Natural killer cell (primary cell): ENCODE measurements around the gene SLC44A5. TPM values are rescaled to one million over a fixed set of nuclear protein-coding genes. Genes with fewer than 3 reads are reported as not detected.

ENCODE experiments used
- ATAC-seq, 3 donors: fragments of 150-1000 bp in 2 of 3; fragments of 200-7000 bp in 1 of 3; cut with Tn5 transposase; 1 replicate in 1 of 3; 2 replicates in 2 of 3; pipeline ENCODE4 v1.10.0; 2021; ENCODE audit warnings: mild to moderate bottlenecking in 2 of 3, moderate library complexity in 2 of 3
- DNase-seq, 2 donors: peaks; one replicate each; pipeline versions ENCODE4 v3.0.0 to v3.0.0-alpha.2; 2013 to 2021; ENCODE audit warnings: mixed read lengths in 1 of 2
- H3K27ac ChIP-seq: one replicate; pipeline ENCODE4 v1.5.1; 2013; ENCODE audit warnings: mild to moderate bottlenecking, low read length
- H3K27me3 ChIP-seq: one replicate; pipeline ENCODE4 v1.6.1; 2013; ENCODE audit warnings: low read length; ENCODE audit not compliant: control insufficient read depth, insufficient read depth
- H3K36me3 ChIP-seq: one replicate; pipeline ENCODE4 v1.6.1; 2013; ENCODE audit warnings: low read length; ENCODE audit not compliant: control insufficient read depth, insufficient read depth
- H3K4me1 ChIP-seq: one replicate; pipeline ENCODE4 v1.6.1; 2013; ENCODE audit warnings: low read length; ENCODE audit not compliant: control insufficient read depth, insufficient read depth
- H3K4me3 ChIP-seq: one replicate; pipeline ENCODE4 v1.5.1; 2013; ENCODE audit warnings: low read length
- H3K9me3 ChIP-seq: one replicate; pipeline ENCODE4 v1.6.1; 2013; ENCODE audit warnings: low read length; ENCODE audit not compliant: control insufficient read depth, insufficient read depth
- H3K27ac Mint-ChIP-seq, 2 donors: one replicate each; pipeline ENCODE4 v1.8.0; 2022; ENCODE audit warnings: mild to moderate bottlenecking in 2 of 2, mixed read lengths in 2 of 2, moderate library complexity in 1 of 2
- H3K27me3 Mint-ChIP-seq, 2 donors: one replicate each; pipeline ENCODE4 v1.8.0; 2022; ENCODE audit warnings: low read depth in 2 of 2, mixed read lengths in 2 of 2
- H3K36me3 Mint-ChIP-seq: one replicate; pipeline ENCODE4 v1.8.0; 2022; ENCODE audit warnings: mixed read lengths
- H3K4me1 Mint-ChIP-seq, 2 donors: one replicate each; pipeline ENCODE4 v1.8.0; 2022; ENCODE audit warnings: mixed read lengths in 2 of 2
- H3K4me3 Mint-ChIP-seq: one replicate; pipeline ENCODE4 v1.8.0; 2022; ENCODE audit warnings: mild to moderate bottlenecking, moderate library complexity, mixed read lengths
- H3K9me3 Mint-ChIP-seq, 2 donors: one replicate each; pipeline ENCODE4 v1.8.0; 2022; ENCODE audit warnings: mixed read lengths in 2 of 2
- WGBS: methylation state at CpG from one replicate; pipeline ENCODE4 v1.1.7; 2013; ENCODE audit warnings: missing lambda C conversion rate; ENCODE audit not compliant: insufficient coverage; 5-methylcytosine and 5-hydroxymethylcytosine counted together
- intact Hi-C: fragments of 100-400 bp; cut with micrococcal nuclease; formaldehyde crosslinking; loops from one replicate; pipeline ENCODE4 v1.14.2; 2022
- total RNA-seq, 4 donors: library from RNA; stranded (reverse); fragments of 120-200 nt in 1 of 4; gene quantifications; one replicate each; pipeline versions ENCODE4 v1.2.3 to v1.2.4, GENCODE V29; 2013 to 2022
- TF ChIP-seq, protein P1 (sequence below): fragments of 200-600 bp; IDR thresholded peaks from one replicate; pipeline ENCODE4 v1.8.0; 2022; ENCODE audit warnings: antibody characterized with exemption

Gene SLC44A5
- total RNA-seq, 3 donors from 2014 or later (not counting 1 experiment from before 2014, with no cell fraction given) = 0.15 to 1.2 TPM; not detected in 1

DNA sequence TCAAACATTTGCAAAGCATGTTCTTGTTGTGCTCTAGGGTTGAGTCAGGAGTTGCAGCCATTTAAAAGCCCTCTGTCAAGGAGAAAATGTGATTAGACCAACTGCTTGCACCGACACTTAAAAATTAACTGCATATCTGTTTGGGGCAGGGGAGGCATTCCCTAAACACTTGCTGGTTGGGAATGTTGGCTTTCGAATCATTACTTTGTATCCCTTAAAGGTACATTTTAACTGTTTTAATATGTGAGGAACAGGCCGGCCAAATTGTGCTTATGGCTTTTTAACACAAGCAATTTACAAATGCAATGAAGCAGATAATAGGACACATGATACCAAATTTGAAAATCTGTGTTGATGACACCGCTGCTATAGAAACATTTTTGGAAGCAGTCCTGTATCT, 317.6 kb downstream of the SLC44A5 start:
- no peak for DNase-seq
- no peaks in the 10 kb centered on the region for H3K4me1 Mint-ChIP-seq
- H3K4me3 Mint-ChIP-seq = no peak overlapping the region
- WGBS = 92% methylated on average over 4 of the region's 4 CpGs
- no peaks in the 10 kb centered on the region for H3K36me3 ChIP-seq
- no peaks in the 10 kb centered on the region for H3K27me3 Mint-ChIP-seq
- no peaks in the 10 kb centered on the region for H3K4me1 ChIP-seq
- H3K27ac Mint-ChIP-seq = no peak overlapping the region
- peaks cover 3 to 22% of the 10 kb centered on the region in 2 donors for H3K9me3 Mint-ChIP-seq
- H3K4me3 ChIP-seq = no peak overlapping the region
- intact Hi-C loops = no loop called here
- TF ChIP-seq, protein P1, sequence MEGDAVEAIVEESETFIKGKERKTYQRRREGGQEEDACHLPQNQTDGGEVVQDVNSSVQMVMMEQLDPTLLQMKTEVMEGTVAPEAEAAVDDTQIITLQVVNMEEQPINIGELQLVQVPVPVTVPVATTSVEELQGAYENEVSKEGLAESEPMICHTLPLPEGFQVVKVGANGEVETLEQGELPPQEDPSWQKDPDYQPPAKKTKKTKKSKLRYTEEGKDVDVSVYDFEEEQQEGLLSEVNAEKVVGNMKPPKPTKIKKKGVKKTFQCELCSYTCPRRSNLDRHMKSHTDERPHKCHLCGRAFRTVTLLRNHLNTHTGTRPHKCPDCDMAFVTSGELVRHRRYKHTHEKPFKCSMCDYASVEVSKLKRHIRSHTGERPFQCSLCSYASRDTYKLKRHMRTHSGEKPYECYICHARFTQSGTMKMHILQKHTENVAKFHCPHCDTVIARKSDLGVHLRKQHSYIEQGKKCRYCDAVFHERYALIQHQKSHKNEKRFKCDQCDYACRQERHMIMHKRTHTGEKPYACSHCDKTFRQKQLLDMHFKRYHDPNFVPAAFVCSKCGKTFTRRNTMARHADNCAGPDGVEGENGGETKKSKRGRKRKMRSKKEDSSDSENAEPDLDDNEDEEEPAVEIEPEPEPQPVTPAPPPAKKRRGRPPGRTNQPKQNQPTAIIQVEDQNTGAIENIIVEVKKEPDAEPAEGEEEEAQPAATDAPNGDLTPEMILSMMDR = no peak
- H3K9me3 ChIP-seq = no peaks in the 10 kb centered on the region
- H3K27ac ChIP-seq = no peak overlapping the region
- no peaks in the 10 kb centered on the region for H3K36me3 Mint-ChIP-seq
- no peak for ATAC-seq
- no peaks in the 10 kb centered on the region for H3K27me3 ChIP-seq

DNA sequence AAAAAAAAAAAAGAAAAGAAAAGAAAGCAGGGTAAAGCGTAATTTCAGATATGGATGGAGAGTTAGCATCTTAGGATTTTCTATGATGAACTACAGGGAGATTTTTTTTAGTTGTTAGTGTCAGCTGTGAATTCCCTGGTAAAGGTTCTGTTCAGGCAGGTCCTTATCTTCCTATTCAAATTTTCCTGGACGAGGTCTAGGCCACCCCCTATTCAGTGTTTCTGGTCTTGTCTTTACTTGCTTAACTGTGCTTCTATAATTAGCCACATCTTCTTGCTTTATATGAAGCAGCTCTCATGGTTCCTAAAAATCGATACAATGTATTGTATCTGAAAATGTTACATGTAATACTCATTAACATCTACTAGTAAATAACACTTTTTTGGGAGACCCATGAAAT, 318.9 kb downstream of the SLC44A5 start:
- 62% methylated on average over 2 of the region's 3 CpGs for WGBS
- TF ChIP-seq, protein P1 = no peak
- no peaks in the 10 kb centered on the region for H3K4me1 Mint-ChIP-seq
- DNase-seq = no peak
- H3K27ac ChIP-seq = no peak overlapping the region
- ATAC-seq = no peak
- H3K27me3 Mint-ChIP-seq = no peaks in the 10 kb centered on the region
- H3K9me3 Mint-ChIP-seq = peaks cover 3 to 30% of the 10 kb centered on the region in 2 donors
- intact Hi-C loops = no loop called here
- H3K27me3 ChIP-seq = no peaks in the 10 kb centered on the region
- no peaks in the 10 kb centered on the region for H3K4me1 ChIP-seq
- H3K4me3 Mint-ChIP-seq = no peak overlapping the region
- H3K9me3 ChIP-seq = no peaks in the 10 kb centered on the region
- no peaks in the 10 kb centered on the region for H3K36me3 Mint-ChIP-seq
- no peak overlapping the region for H3K4me3 ChIP-seq
- H3K27ac Mint-ChIP-seq = no peak overlapping the region
- no peaks in the 10 kb centered on the region for H3K36me3 ChIP-seq

DNA sequence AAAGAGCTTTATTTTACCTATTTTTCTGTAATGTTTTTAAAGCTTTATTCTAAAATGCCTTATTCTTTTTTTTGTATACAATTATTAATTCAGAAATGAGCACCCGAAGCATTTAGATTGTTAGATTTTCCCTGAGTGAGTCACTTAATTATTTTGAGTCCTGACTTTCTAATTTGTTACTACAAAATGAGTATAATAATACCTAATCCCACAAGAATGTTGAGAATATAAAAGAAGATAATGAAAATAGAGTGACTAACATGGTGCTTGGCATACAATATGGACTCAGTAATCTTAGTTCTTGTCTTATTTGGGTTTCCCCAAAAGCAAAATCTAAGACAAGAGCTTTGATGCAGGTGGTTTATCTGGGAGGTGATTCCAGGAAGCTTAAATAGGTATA, 334.5 kb downstream of the SLC44A5 start:
- Mint-ChIP-seq H3K4me1 (no peaks in the 10 kb centered on the region), H3K27ac (no peak overlapping the region), H3K9me3 (peaks cover 6 to 11% of the 10 kb centered on the region in 2 donors), H3K4me3 (no peak overlapping the region), H3K36me3 (peaks cover 6% of the 10 kb centered on the region), H3K27me3 (no peaks in the 10 kb centered on the region)
- no peak for ATAC-seq
- H3K4me1 ChIP-seq = no peaks in the 10 kb centered on the region
- H3K4me3 ChIP-seq = no peak overlapping the region
- TF ChIP-seq, protein P1 = no peak
- intact Hi-C loops = no loop called here
- no peak for DNase-seq
- H3K27ac ChIP-seq = no peak overlapping the region
- no peaks in the 10 kb centered on the region for H3K36me3 ChIP-seq
- H3K27me3 ChIP-seq = no peaks in the 10 kb centered on the region
- H3K9me3 ChIP-seq = no peaks in the 10 kb centered on the region
- no CpG with 5 or more reads among the region's 1 CpG for WGBS

DNA sequence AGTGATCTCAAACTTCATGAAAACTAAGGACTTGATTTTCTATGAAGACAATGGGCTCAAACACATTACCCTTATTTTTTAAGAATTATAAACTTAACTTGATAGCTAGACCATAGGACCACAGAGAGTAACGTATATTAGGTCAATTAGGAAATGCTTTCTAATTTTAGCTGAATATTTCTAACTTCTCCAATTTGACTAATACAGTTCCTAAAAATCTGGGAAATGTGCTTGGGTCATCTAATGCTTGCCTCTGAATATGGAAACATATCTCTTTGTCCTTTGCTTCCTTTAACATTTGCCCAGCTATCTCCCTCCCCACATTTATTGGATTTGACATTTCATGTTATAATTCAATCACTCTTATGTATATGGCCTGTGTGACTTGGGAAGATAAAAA, 335.3 kb downstream of the SLC44A5 start:
- intact Hi-C loops = no loop called here
- DNase-seq (no peak), ATAC-seq (no peak)
- Mint-ChIP-seq H3K27ac (no peak overlapping the region), H3K4me3 (no peak overlapping the region), H3K36me3 (peaks cover 6% of the 10 kb centered on the region), H3K27me3 (no peaks in the 10 kb centered on the region), H3K9me3 (peaks cover 6% of the 10 kb centered on the region in 2 donors), H3K4me1 (no peaks in the 10 kb centered on the region)
- TF ChIP-seq, protein P1 = no peak
- Histone ChIP-seq H3K27me3 (no peaks in the 10 kb centered on the region), H3K36me3 (no peaks in the 10 kb centered on the region), H3K4me3 (no peak overlapping the region), H3K27ac (no peak overlapping the region), H3K4me1 (no peaks in the 10 kb centered on the region), H3K9me3 (no peaks in the 10 kb centered on the region)
- no CpG with 5 or more reads among the region's 1 CpG for WGBS
